HUDEP-2 (cell line): Measurements from ENCODE around the gene SPOCK1.

Experiments
- DNase-seq, 76 experiments: peaks; one replicate each; lab custom pipeline; 2025; ENCODE audit not compliant: unreplicated experiment in 76 of 76; lab: John Stamatoyannopoulos, UW

SPOCK1 gene

DNA sequence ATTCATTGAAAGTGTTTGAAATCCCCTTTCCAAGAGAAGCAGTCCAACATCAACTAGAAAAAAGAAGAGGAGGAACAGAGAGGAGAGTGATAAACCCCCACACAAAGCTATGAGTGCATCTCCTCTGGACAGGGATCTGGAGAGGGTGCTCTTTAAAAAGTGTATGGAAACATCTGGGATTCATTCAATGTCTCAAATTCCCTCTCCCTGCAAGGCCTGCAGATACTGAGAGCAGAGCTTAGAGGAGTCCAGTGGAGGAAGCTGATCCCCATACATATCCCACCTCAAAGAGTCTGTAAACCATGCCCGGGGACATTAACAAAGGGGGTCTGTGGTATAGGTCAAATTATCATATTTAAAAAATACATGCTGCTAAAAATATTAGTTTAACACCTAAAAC is 2.2 kb downstream of the SPOCK1 start:
- no peak for DNase-seq

DNA sequence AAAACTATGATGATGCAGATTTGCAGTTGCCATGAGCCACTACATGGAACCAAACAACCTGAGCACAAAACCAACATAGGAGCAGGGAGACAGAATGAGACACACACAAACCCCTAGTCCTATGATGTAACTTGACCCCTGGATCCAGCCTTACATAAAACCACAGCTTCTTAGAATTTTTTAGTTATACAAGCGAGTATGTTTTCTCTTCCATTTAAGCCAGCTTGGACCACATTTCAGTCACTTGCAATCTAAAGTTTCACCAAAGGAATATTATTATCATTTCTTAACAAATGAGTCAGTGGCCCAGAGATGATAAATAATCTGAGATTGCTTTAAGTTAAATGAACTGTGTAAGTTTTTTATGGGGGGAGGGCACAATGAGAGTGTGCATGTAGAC is 6.8 kb downstream of the SPOCK1 start:
- DNase-seq: no peak

DNA sequence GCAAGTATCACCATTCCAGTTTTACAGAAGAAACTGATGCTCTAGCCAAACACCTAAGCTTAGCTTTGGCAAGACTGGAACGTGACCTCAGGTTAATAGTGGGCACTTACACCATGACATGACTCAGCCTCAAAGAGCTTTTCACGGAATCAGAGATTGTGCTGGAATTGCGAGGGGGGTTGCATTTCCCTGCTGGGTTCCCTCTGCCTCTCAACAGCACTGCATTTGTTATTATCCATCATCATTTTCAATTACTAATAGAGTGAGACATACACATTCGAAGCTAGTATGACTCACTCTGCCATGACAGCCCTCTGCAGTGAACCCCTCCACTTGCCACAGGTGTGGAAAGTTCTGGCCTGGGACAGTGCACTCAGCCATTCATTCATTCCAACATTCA is 8.0 kb downstream of the SPOCK1 start:
- DNase-seq: no peak

DNA sequence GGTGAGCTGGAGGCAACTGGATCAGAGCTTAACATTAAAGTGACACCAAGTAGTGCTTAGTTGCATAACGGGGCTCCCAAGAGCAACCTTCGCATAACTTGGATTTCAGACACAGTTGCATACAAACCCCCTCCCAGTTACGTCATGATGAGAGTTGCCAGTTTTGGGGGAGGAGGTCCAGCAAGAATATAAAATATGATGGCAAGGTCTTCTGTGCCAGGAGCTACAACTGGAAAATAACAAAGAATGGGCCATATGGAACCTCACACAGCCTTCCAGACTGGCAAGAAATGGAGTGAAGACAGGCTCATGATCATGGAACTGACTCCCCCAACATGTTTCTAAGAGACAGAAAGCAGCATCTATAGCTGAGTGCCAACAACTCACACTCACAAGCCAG is 8.5 kb downstream of the SPOCK1 start:
- no peak for DNase-seq

DNA sequence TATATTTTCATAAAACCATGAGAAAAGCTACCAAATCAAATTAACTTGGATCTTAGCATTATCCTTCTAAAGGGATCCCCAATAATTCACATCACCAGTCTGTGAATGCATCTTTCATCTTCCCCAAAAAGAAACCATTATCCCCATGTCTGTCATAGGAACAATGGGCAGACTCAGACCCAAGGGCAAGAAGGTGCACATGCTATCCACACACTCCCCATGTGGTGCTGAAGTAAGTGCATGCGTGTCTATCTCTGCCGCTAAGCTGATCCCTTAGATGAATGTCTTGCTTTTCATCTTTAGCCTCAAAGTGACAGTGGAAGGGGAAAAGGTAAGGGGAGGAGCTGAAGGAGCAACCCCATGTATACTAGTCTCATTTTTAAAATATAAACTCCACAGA is 10.2 kb downstream of the SPOCK1 start:
- DNase-seq: no peak

DNA sequence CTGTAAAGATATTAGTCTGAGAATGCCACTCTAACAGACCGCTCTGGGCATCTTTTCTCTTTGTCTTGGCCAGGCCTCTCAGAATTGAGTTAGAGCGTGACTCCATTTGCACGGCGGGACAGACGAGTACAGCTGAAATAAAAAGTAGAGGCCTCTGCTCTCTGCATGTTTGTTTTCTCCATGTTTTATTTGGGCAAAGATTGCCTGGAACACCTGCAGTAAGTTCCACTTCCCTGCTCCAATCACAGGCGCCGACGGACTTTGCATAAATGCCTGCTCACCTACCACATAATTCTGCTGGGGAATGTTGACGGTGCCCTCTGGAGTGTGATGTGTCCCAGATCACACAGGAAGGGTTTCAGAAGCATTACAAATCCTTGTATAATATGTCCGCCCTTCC is 10.6 kb downstream of the SPOCK1 start:
- DNase-seq: no peak

DNA sequence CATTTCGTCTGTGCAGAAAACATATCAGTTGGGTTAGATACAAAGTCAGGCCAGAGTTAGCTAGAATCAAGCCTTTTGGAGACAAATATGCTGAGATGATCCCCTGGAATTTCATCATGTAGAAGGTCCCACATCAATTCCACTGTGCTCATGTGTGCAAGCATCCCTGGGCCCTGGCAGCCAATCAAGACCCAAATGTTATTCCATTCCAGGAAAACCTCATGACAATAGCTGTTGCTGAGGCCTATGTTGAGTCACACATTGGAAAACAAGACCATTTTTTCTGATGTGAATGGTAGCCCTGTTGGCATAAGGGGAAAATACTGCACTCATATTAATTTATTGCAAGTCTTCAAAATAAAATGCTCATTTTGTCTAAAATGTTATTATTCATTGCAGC is 11.5 kb downstream of the SPOCK1 start:
- no peak for DNase-seq

DNA sequence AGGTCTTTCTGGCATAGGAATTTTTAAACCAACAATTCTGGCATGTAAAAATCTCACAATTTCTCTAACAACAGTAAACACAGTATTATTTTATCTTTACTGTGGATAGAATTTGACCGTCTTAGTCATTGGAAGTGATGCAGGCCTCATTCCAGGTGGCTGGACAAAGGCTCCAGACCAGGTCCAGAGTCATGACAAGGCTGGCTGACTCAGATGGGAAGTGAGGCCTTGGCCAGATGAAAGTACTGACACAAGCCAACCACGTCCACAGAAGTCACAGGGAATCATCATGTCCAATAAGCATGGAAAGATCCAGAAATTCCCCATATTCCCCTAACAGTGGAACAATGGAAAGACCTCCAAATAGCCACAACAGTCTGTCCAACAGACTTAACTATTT is 12.4 kb downstream of the SPOCK1 start:
- no peak for DNase-seq

DNA sequence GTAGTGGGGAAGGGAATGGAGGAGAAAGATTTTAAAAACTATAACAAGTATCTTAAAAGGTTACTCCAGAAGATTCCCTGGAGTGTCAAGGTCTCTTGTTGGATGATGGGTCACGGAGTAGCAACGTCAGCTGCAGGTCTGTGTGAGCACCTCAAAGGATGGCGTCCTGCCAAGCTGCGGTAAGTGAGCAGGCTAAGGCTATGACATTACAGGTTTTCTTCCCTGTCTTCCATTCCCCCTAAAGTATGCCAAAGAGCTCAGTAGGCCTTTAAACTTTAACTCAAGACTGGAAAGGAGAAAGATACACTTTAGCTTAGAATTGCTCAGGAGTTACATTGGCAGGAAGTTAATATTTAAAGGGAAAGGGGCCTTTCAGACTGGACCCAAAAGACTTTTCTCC is 17.5 kb downstream of the SPOCK1 start:
- no peak for DNase-seq

DNA sequence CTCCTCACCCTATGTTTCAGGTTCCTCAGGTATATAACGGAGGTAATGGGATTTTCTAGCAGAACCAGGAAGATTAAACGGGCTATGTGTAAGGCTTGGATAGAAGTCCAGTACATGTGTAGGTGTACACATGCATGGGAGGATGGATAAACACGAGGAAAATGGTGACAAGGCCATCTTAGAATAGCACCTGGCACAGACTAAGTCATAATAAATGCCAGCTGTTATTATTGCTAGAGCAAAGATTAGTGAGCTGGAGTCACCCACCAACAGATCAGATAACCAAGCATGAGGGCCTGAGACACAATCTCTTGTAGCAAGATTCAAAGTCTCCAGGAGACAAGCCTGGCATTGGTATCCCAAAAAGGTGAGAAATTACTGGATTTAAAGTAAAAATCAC is 21.1 kb downstream of the SPOCK1 start:
- DNase-seq: no peak

DNA sequence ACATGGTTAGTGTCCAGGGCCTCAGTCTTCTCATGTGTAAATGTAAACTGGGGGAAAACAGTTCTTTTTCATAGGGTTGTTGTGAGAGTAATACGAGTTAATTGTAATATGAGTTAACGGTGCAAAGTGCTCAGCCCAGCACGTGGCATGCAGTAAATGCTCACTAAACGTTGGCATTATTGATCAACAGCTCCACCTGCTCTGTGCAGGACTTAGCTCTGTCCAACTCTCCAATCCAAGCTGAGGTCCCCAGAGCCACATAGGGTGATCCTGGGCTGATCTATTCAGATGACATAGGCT is 28.3 kb downstream of the SPOCK1 start:
- no peak for DNase-seq

DNA sequence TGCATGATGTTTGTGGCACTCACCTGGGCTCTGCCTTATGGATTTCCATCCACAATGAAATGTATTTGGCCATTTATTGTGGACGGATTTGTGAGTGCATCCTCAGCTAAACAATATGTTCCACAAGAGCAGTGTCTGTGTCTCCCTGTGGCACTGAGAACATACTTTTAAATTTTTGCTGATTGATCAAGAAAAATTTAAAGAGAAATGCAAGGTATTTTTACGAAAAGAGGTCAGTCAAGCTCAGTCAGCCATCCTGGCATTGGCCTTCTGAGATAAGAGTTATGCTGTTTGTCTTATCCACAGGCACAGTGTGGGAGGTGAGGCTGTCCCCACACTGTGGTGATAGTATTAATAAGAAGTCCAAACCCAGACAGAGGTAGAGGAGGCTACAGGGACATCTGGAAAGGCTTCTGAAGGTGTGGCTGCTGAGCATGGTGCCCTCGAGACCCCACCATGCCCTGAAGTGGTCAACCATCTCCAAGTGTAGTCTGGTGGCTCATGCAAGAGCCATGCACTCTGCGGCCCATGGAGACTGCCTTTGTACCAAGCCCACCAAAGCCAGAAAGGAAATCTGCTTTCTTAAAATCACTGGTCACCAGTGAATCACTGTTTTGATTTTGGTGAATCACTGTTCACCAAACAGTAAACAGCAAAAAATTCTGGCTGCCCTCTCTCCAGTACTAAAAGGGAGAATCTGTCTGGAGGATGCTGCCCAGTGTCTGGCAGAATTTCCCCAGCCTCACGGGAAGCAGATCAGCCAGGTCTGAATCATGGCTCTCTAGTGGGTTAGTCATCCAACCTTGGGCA is 28.8 kb downstream of the SPOCK1 start:
- DNase-seq: no peak

DNA sequence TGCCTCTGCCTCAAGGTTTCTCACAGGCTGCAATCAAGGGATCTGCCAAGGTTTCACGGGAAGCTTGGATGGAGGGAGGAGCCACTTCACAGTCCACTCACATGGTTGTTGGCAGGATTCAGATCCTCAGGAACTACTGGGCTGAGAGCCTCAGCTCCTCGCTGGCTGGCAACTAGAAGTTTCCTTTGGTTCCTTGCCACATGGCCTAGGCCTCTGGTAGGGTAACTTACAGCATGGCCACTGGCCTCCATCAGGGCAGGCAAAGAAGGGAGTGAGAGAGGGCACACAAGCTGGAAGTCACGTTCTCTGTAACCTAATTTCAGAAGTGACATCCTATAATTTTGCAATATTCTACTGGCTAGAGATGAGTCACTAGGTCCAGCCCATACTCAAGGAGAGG is 32.2 kb downstream of the SPOCK1 start:
- no peak for DNase-seq

DNA sequence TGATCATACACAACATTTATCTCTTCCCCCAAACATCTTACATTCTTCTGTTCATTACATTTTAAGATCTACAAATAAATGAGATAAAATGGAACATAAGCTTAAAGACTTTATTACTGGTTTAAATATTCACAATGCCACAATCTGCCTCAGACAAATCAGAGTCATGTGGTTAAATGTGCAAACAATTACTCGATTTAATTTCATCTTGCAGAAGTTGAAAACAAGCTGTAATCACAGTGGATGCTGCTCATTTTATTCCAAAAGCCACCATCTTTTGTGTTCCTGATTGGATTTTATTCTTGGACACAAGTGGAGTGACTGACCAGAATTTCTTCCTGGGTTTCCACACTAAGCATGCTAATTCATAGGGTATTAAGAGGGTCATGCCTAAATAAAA is 33.2 kb downstream of the SPOCK1 start:
- no peak for DNase-seq

DNA sequence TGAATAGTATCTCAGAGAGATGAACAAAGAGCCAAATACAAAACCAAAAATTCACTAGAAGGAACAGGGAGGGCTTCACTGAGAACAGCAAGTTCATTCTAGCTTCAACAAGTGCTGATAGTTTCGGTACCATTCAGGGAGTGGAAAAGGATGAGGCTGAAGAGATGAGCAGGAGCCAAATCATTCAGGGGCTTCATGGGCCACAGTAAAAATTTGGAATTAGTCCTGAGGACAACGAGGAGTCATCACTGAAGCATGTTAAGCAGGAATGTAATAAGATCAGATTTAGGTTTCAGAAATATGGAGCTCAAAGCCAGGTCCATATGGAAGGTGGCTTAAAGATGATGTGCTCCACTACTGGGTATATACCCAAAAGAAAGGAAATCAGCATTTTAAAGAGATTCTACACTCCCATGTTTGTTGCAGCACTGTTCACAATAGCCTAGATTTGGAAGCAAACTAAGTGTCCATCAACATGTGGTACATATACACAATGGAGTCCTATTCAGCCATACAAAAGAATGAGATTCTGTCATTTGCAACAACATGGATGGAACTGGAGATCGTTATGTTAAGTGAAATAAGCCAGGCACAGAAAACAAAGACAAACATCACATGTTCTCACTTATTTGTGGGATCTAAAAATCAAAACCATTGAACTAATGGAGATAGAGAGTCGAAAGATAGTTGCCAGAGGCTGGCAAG is 36.2 kb downstream of the SPOCK1 start:
- DNase-seq: no peak

DNA sequence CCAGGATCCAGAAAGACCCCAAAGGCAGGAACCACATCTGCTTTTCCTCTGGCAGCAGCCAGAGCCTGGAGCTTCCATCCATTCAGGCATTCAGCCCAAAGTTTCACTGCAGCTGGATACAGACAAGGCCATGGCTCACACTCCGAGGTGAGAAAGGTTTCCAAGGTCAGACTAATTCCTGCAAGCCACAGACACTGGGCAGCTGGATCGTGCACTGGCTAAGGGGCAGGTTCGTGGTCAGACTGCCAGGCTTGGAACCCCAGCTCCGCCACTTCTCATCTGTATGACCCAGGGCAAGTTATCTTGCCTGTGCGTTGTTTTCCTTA is 36.9 kb downstream of the SPOCK1 start:
- no peak for DNase-seq

DNA sequence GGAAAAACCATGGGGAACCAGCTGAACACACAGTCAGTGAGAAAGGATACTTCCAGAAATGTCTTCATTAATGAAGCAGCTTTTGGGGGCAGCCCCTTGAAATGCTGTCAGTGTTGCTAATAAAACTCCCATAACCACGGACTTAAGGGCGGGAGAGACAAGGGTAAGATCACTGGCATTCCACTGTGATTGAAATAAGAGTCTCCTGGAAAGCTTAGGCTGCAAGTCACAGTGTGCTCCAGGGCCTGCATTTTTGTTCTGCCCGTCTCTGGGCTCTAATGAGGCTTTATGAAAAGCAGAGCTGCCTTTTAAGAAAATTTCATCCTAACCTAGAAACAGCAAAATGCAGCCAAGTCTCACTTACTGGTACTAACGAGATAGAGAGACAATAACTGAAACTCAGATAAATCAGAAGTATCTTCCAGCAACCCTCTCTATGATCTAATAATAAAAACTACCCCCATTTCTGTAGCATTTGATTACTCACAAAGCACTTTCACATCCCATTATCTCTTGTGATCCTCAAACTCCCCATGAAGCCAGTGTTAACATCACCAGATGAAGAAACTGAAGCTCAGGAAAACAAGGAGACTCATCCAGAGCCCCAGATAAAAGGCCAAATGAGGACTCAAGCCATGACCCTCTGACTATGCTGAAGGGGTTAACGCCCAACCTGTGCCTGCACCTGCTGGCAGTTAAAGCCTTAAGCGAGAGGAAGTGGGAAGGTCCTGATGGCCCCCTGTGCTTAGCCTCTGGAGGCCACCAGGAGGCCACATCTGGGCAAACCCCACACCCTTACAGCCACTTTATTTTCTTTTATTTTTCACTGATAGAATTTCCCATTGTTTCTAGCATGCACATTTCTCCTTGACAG is 37.5 kb downstream of the SPOCK1 start:
- no peak for DNase-seq

DNA sequence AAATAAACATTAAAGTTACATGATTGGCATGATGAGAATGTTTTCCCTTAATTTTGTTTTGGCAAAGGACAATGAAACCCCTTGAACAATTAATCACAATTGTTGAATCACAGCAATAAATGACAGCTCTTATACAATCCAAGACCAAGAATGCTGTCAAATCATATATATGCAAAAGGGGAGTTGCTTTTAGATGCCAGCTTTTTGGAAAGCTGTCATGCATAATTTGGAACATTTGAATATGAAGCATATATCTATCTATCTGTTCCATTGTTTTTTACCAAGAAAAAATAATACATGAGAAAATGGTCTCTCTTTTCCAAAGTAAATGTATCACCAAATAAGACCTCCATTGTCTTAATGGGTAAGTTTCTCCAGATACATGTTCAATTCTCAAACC is 44.5 kb downstream of the SPOCK1 start:
- no peak for DNase-seq

DNA sequence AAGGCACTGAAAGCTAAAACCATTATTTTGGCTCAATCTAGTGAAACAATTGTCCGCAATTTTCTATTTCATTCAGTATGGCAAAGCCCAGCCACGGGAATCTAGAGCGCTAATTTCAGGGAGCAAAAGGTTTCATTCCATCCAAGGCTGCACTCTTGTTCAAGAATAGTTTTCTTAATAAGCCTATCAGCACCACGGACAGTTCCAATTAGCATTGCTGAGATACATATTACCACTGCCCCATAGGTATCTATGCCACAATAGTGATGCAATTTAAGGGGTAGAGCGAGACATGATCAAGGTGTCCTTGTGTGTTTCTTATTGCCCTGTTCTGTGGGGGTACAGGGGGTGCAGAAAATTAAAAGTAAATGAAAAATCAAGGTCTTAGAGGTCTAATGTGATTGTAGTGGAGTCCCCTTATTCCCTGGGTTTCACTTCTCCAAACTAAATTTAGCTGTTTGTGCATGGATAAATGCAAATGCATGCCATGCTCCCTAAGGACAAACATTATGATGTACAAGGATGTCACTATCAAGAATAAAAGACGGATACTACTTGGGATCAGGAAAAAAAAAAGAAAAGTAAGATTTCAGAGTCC is 45.5 kb downstream of the SPOCK1 start:
- DNase-seq: peak in 13 of 76 experiments; percentile 1 to 37 (median 5)

DNA sequence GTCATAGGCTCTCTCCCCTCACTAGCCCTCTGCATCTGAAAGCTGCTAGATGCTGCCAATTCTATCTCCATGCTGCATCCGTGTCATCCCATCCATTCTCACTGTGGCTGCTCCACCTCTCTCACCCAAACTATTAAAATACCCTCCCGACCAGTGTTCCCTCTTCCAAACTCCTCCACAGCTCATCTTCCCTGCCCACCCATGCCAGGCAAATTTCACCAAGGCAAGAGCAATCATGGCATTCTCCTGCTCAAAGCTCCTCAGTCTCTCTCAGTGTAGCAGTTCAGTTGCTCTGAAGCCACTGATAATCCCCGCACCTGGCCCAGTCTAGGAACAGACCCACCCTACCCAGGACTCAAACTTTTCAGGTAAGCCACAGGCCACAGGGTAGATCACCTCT is 48.4 kb downstream of the SPOCK1 start:
- no peak for DNase-seq

DNA sequence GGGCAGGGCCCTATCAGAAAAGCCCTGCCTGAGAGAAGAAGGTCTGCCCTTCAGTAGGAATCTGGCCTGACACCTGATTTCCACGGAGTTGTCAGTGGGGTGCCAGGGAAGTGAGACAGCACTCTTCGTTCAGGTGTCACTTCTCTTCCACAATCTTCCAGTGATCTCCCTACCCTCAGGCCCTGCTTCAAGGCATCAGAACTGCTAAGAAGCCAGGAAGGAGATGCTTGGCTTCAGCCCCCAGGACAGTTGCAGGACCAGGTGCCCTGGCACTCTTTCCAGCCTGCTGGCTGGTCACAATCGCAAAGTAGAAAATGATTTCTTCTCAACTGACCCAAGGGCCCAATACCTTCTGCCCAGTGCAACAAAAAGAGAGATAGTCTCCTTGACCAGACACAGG is 50.3 kb downstream of the SPOCK1 start:
- no peak for DNase-seq
